Dedifferentiated amniotic fluid mesenchymal stem cell (primary cell): ENCODE results near the gene KLRC4.
"Not testable (repeated sequence)": the region's sequence is repeated elsewhere in the genome, so short reads cannot be mapped to it uniquely, and the experiment has no call there.

Experiments used
- DNase-seq: peaks from one replicate; pipeline ENCODE4 v3.0.0-alpha.2; 2016; ENCODE audit errors: extremely low spot score

Gene KLRC4

GRCh38 chr12:10368206-10369171 lies 41.1 kb downstream of the KLRC4 start:
- DNase-seq, result no peak

GRCh38 chr12:10367714-10368113 lies 41.8 kb downstream of the KLRC4 start:
- DNase-seq, result not testable (repeated sequence)

- peak; percentile 51 for DNase-seq
Observed at GRCh38 chr12:10366875-10367274, 42.7 kb downstream of the KLRC4 start.

- DNase-seq, result no peak
Observed at GRCh38 chr12:10365696-10366405, 43.7 kb downstream of the KLRC4 start.

GRCh38 chr12:10364815-10365622 lies 44.5 kb downstream of the KLRC4 start:
- peak; percentile 79 for DNase-seq

GRCh38 chr12:10363914-10364814 lies 45.4 kb downstream of the KLRC4 start:
- DNase-seq, result no peak

GRCh38 chr12:10363658-10363913 lies 46.0 kb downstream of the KLRC4 start:
- DNase-seq, result no peak

GRCh38 chr12:10362828-10363657 lies 46.5 kb downstream of the KLRC4 start:
- DNase-seq, result no peak

- DNase-seq, result no peak
Observed at GRCh38 chr12:10362325-10362724, 47.2 kb downstream of the KLRC4 start.

- DNase-seq, result no peak
Observed at GRCh38 chr12:10361622-10362021, 47.9 kb downstream of the KLRC4 start.

GRCh38 chr12:10361084-10361483 lies 48.5 kb downstream of the KLRC4 start:
- no peak for DNase-seq

GRCh38 chr12:10358969-10359368 lies 50.6 kb downstream of the KLRC4 start:
- no peak for DNase-seq

GRCh38 chr12:10358131-10358530 lies 51.4 kb downstream of the KLRC4 start:
- DNase-seq, result no peak
